Inflammatory macrophage treated with lipopolysaccharide for 4 hours (primary cell): ENCODE results near the gene HEBP2.
"Not testable (repeated sequence)": the region's sequence is repeated elsewhere in the genome, so short reads cannot be mapped to it uniquely, and the experiment has no call there.

ENCODE experiments used
- DNase-seq: peaks from one replicate; pipeline ENCODE4 v3.0.0-alpha.2; 2020

HEBP2 gene

GRCh38 chr6:138424004-138424904 lies 20.2 kb downstream of the HEBP2 start:
- no peak for DNase-seq

- DNase-seq, result not testable (repeated sequence)
These were observed 21.2 kb downstream of the HEBP2 start for GRCh38 chr6:138425256-138425655.

GRCh38 chr6:138426500-138427123 lies 22.6 kb downstream of the HEBP2 start:
- DNase-seq, result no peak

- DNase-seq, result no peak
These were observed 23.7 kb downstream of the HEBP2 start for GRCh38 chr6:138427701-138428100.

- DNase-seq, result peak; percentile 60
These were observed 25.0 kb downstream of the HEBP2 start for GRCh38 chr6:138428944-138429598.

GRCh38 chr6:138429761-138430160 lies 25.7 kb downstream of the HEBP2 start:
- DNase-seq, result no peak

GRCh38 chr6:138430361-138431145 lies 26.5 kb downstream of the HEBP2 start:
- DNase-seq, result no peak

GRCh38 chr6:138431256-138432062 lies 27.4 kb downstream of the HEBP2 start:
- peak; percentile 89 for DNase-seq

- DNase-seq, result no peak
These were observed 28.0 kb downstream of the HEBP2 start for GRCh38 chr6:138432063-138432356.

- no peak for DNase-seq
These were observed 30.1 kb downstream of the HEBP2 start for GRCh38 chr6:138434096-138434495.

GRCh38 chr6:138434925-138435324 lies 30.9 kb downstream of the HEBP2 start:
- DNase-seq, result peak; percentile 81

GRCh38 chr6:138439546-138439945 lies 35.5 kb downstream of the HEBP2 start:
- no peak for DNase-seq

GRCh38 chr6:138440296-138440695 lies 36.3 kb downstream of the HEBP2 start:
- no peak for DNase-seq

GRCh38 chr6:138440758-138441357 lies 36.8 kb downstream of the HEBP2 start:
- DNase-seq, result peak; percentile 24

GRCh38 chr6:138441965-138442364 lies 37.9 kb downstream of the HEBP2 start:
- no peak for DNase-seq

- no peak for DNase-seq
These were observed 38.6 kb downstream of the HEBP2 start for GRCh38 chr6:138442663-138443062.

- DNase-seq, result no peak
These were observed 40.0 kb downstream of the HEBP2 start for GRCh38 chr6:138443979-138444378.

- no peak for DNase-seq
These were observed 42.8 kb downstream of the HEBP2 start for GRCh38 chr6:138446821-138447220.

GRCh38 chr6:138450445-138450844 lies 46.4 kb downstream of the HEBP2 start:
- DNase-seq, result no peak

GRCh38 chr6:138451043-138451442 lies 47.0 kb downstream of the HEBP2 start:
- no peak for DNase-seq

- peak; percentile 18 for DNase-seq
These were observed 51.1 kb downstream of the HEBP2 start for GRCh38 chr6:138454981-138455706.
